NCI-H187 treated with DMSO at 0.1 percent for 48 hours (cell line): Measurements from ENCODE around the gene NR2C2.

Experiments
- DNase-seq: peaks from one replicate; lab custom pipeline; 2025; lab: John Stamatoyannopoulos, UW

NR2C2 gene

DNA sequence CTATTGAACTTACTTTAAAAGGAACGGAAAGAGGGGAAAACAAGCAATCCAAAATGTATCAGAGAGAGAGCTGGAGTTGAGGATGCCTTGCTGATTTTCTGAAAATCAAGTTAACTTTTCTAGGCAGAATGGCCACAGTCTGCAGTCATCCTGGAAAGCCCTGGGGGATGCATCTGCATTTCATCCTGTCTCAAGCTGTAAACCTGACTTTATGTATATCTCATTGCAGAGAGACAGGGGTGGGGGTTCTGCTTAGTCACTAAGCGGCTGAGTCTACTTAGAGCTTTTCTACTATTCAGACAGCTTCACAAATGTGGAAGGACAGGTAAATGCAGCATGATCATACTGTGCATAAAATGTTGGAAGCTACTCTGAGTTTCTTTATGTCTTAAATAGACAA, 76.3 kb downstream of the NR2C2 start:
- no peak for DNase-seq

GRCh38 chr3:15029625-15030024, 82.2 kb downstream of the NR2C2 start:
- no peak for DNase-seq

DNA sequence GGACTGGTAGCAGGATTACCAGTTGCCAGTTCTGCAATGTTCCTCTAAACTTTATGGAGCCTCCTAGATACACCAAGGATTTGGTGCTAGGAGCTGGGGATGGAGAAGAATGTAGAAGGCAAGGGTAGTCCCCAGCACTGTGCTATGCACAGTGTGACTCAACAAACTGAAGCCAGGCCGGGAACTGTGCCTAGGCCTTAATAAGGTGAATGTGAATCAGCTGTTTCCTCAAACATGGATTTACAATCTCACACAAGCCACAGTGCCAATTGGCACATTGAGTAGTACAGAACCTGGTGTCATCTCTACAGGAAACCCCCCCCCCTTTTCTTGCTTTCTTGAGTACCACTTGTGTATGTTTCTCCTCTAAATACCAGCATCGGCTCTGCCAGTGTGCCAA, 85.3 kb downstream of the NR2C2 start:
- DNase-seq, result no peak

DNA sequence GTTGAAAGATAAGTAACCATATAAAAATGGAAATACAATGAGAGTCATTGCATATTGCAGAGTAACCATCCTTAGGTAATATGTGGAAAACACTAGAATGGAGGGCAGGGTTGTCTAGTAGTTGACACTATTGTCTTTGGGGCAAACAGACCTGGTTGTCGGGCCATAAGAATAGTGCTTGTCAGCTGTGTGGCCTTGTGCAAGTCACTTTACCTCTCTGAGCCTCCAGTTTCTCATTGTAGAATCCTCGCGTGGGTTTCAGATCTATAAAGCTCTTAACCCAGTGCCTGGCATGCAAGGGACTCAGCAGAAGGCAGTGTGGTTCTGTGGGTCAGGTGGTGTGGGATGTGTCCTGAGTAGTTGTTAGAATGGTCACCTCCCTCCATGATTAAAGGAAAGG, 85.7 kb downstream of the NR2C2 start:
- no peak for DNase-seq

DNA sequence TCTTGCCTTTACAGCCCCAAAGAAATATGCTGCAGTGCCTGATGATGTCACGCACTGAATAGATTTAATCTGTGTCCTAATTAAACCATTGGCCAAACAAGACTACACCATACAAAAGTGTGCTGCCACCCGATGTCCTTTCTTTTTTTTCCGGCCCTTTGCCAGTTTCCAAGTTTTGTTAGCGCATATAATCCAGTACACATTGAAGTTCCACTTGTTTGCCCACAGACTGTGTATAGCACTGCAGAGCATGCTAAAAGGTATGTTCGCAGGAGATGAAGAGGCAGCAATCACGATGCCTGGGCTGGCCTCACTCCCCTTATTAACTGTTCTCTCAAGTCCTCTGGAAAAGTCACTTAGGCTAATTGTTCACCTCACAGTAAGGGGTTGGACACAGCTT, 90.9 kb downstream of the NR2C2 start:
- no peak for DNase-seq

- DNase-seq, result no peak
Measured at GRCh38 chr3:15040844-15041243, 93.5 kb downstream of the NR2C2 start.

- no peak for DNase-seq
Measured at GRCh38 chr3:15041950-15042349, 94.6 kb downstream of the NR2C2 start.

GRCh38 chr3:15042936-15043335, 95.6 kb downstream of the NR2C2 start:
- DNase-seq, result no peak

GRCh38 chr3:15043408-15044171, 96.2 kb downstream of the NR2C2 start:
- DNase-seq, result no peak

DNA sequence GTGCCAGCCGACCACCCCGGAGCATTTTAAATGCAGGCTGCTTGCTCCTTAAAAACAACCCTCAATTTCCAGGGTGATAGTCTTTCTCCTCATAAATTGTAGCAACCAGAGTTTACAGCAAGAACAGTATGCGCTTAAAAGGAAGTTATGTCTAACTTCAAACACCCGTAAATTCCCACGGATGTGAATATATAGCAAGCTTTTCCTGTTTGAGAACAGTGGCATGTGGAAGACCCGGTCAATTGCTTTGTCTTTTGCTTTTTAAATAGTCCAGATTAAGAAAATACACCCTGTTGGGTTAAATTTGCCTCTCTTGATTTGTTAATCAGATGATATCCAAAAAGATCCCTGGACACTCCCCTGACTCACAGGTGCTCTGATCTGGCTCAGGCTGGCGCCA, 96.9 kb downstream of the NR2C2 start:
- no peak for DNase-seq

DNA sequence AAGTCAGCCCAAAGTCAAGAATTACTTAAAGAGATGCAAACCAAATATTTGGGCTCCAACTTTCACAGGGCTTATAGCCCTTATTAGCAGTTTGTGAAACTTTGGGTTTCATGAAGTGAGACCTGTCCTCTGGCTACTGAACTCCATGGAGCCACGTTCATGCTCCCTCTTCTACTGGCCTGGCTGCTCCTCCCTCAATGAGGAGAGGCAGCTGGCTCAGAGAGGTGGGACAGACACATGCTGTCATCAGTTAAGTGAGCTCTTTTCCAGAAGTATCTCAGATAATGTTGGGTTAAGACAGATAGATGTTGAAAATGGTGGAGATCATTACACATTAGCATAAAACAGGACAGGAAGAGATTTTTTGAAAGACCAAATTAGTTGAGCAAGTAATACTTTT, 98.3 kb downstream of the NR2C2 start:
- DNase-seq, result no peak

DNA sequence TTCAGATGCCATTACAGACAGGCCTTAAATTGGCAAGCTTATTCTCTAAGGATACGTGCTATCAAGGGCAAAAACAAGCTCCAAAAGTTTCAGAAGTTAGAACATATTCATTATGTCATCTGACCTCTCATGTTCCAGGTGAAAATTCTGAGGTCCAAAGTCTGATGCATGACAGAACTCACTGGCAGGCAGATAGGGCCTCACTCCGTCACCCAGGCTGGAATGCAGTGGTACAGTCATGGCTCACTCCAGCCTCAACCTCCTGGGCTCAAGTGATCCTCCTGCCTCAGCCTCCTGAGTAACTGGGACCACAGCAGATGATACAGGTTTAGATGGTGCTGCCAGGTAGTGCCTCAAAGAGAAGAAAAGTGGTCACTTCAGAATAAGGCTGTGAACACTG, 102.2 kb downstream of the NR2C2 start:
- DNase-seq, result no peak

DNA sequence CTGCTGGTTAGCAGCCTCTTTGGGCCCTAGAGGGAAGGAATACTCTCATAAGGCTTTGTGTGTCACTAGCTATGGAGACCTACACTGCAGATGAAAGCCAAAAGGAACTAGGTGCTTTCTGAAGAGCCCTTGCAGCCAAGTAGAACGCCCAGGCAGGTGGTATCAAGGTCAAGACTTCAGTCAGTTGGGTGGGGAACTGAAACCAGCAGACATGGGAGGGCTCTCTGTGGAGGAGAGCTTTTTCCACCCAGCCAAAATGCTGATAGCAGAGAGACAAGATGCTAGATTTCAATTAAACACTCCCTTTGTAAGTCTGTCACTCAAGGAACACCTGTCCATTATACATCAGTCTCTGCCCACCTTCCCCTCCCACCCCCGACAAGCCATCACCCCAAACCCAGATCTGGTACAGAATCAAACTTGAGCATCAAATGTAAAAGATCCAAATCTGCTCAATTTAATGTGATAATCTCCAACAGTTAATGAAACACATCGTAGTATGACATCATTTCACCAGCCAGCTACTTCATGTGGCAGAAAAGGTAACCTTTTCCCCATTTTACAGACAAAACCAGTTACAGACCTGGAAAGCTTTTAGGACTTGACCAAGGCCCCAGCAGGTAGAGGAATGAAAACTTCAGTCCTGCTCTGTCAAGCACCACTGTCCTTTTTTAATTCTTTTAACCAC, 103.2 kb downstream of the NR2C2 start:
- DNase-seq, result no peak

- DNase-seq, result no peak
Measured at GRCh38 chr3:15051531-15051930, 104.1 kb downstream of the NR2C2 start.

DNA sequence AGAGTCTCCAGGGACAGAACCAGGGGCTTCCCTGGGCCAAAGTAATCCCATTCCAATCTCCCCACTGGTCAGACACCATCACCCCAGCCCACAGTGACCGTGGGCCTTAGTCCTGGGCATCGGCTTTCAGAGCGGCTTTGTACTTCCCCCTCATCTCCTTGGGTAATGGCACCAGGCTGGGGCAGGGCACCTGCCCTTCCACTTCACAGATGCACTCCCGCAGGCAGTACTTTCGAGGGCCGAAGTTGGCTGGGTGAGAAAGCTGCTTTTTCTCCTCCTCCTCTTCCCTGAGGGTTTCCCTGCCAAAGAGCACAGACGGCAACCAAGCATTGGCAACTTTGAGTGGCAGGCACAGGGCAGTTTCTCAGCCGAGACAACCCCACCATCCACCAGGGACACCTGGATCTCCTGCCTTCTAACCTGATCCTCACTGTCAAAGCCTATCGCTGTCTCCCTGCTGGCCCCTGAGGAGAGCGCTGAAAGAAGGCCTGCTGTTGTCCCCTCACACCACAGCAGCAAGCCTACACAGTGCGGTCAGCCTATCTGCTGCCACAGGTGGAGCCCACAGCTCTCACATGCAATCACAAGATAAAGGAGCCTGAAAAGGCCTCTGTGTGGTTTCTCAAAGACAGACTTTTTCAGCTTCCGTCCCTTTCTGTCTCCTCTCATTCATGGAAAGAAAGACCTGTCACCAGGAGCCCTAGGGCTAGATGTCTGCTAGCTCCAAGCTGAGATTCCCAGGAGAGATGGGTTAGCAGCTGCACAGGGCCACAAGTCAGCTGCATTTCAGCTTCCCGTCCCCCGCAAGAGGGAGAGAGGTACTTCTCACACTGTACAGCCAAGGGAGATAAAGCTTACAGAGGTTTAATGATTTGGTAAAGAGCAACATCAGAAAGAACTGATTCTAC, 105.2 kb downstream of the NR2C2 start:
- DNase-seq, result no peak

- DNase-seq, result no peak
Measured at GRCh38 chr3:15053541-15053940, 106.2 kb downstream of the NR2C2 start.

DNA sequence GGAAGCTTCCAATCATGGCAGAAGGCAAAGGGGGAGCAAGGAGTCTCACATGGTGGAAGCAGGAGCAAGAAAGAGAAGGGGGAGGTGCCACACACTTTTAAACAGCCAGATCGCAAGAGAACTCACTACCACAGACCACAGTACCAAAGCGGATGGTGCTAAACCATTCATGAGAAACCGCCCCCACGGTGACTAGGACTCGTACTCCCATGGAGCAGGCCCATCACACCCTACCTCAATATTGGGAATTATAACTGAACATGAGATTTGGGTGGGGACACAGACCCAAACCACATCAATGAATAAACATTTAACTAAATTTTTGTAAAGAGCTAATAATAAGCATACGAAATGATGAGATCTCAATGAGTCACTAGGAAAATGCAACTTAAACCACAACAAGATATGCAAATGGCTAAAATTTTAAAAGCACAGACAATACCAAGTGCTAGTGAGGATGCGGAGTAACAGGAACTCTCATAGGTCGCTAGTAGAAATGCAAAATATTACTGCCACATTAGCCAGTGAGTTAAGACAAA, 107.7 kb downstream of the NR2C2 start:
- DNase-seq, result no peak

GRCh38 chr3:15056676-15057404, 109.5 kb downstream of the NR2C2 start:
- DNase-seq, result no peak

DNA sequence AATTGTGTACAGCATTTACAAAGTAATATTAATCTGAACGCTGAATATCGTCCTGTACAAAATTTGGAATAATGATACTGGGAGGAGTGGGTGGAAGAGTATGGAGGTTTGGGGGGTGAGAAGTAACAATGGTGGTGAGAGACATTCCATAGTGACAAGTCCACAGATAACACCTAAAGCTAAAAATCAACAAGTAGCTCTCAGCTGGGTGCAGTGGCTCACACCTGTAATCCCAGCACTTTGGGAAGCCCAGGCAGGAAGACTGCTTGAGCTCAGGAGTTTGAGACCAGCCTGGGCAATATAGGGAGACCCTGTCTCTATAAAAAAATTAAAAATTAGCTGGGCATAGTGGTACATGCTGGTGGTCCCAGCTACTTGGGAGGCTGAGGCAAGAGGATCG, 112.6 kb downstream of the NR2C2 start:
- DNase-seq, result no peak

- no peak for DNase-seq
Measured at GRCh38 chr3:15063238-15063637, 115.9 kb downstream of the NR2C2 start.

GRCh38 chr3:15063656-15064286, 116.4 kb downstream of the NR2C2 start:
- no peak for DNase-seq
